ENCODE measurements around the gene LRP1.

The LRP1 gene

DNA sequence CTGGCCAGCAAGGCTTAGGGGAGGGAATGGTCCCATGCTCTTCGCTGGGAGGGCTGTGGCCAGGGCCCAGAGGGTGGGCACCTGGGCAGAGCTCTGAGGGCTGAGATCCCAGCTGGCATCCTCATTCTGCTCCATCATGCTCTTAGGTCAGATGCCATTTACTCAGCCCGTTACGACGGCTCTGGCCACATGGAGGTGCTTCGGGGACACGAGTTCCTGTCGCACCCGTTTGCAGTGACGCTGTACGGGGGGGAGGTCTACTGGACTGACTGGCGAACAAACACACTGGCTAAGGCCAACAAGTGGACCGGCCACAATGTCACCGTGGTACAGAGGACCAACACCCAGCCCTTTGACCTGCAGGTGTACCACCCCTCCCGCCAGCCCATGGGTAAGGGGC lies 49.9 kb downstream of the LRP1 start:
- DNase-seq: no peak

DNA sequence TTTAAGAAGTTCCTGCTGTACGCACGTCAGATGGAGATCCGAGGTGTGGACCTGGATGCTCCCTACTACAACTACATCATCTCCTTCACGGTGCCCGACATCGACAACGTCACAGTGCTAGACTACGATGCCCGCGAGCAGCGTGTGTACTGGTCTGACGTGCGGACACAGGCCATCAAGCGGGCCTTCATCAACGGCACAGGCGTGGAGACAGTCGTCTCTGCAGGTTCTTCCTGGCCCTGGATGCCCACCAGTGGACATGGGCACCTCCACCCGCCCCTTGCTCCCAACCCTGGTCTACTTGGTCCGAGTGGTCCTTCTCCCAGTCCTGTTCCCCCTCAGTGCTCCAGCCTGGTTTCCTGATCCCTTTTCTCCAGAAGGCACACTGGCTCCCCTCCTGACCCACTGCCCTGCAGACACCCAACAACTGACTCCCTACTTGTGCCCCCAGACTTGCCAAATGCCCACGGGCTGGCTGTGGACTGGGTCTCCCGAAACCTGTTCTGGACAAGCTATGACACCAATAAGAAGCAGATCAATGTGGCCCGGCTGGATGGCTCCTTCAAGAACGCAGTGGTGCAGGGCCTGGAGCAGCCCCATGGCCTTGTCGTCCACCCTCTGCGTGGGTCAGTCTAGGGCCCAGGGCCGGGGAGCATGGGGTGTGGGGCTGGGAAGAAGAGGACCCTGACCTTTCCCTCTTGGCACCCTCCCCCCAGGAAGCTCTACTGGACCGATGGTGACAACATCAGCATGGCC lies 51.2 kb downstream of the LRP1 start:
- no peak for DNase-seq

GRCh38 chr12:57180321-57180989 lies 52.2 kb downstream of the LRP1 start:
- no peak for DNase-seq

- no peak for DNase-seq
Measured at GRCh38 chr12:57181072-57181471, 52.8 kb downstream of the LRP1 start.

- no peak for DNase-seq
Measured at GRCh38 chr12:57181561-57182155, 53.4 kb downstream of the LRP1 start.

DNA sequence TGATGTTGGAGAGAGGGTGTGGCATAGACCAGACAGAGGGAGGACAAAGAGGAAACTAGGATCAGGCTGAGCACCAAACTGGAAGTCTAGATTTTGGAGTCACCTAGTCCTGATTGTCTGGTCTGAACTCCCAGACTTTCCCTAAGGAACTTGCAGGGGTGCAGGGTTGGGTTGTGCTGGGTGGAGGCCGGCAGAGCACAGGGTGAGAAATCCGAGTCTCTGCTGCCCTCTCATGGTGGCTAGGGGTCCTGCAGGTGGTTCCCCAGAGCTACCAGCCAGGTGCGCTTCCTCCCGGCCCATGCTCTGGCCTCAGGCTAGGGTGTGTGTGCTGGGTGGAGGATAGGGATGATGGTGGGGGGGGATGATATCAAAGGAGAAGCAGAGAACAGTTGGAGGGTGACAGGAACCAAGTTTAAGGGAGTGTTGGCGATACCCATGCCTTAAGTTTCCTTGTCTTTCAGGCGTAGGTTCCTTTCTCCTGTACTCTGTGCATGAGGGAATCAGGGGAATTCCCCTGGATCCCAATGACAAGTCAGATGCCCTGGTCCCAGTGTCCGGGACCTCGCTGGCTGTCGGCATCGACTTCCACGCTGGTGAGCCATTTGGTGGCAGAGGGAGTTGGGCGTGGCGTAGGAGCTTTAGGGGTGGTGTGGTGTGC lies 54.8 kb downstream of the LRP1 start:
- DNase-seq: peak; percentile 86

- no peak for DNase-seq
Measured at GRCh38 chr12:57183939-57184725, 55.8 kb downstream of the LRP1 start.

DNA sequence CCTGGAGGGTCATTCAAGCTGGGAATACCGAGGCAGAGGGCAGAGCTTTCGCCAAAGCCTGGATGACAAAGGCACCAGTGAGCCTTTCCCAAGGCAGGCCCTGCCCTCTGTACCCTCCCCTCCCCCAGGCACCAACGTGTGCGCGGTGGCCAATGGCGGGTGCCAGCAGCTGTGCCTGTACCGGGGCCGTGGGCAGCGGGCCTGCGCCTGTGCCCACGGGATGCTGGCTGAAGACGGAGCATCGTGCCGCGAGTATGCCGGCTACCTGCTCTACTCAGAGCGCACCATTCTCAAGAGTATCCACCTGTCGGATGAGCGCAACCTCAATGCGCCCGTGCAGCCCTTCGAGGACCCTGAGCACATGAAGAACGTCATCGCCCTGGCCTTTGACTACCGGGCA lies 57.1 kb downstream of the LRP1 start:
- no peak for DNase-seq

- DNase-seq: no peak
Measured at GRCh38 chr12:57185906-57186508, 57.7 kb downstream of the LRP1 start.

- no peak for DNase-seq
Measured at GRCh38 chr12:57187222-57188089, 59.2 kb downstream of the LRP1 start.

- DNase-seq: no peak
Measured at GRCh38 chr12:57188090-57188425, 59.8 kb downstream of the LRP1 start.

DNA sequence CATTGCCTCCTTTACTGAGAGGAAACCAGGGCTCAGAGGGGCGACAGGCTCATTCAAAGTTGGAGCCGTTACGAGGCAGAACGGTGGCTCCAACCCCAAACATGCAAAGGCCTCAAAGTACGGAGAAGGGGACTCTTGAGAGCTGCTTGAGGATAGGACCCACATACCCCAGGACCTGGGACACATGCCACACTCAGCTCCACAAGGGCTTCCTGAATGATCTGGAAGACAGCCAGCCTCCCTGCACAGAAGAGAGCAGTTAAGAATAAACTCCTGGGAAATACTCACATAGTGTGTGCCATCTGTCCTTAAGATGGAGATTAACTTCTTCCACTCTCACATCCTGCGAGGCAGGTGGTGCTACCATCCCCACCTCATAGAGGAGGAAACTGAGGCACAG lies 61.8 kb downstream of the LRP1 start:
- DNase-seq: no peak

GRCh38 chr12:57190821-57191220 lies 62.5 kb downstream of the LRP1 start:
- DNase-seq: no peak

- no peak for DNase-seq
Measured at GRCh38 chr12:57191410-57191809, 63.1 kb downstream of the LRP1 start.

DNA sequence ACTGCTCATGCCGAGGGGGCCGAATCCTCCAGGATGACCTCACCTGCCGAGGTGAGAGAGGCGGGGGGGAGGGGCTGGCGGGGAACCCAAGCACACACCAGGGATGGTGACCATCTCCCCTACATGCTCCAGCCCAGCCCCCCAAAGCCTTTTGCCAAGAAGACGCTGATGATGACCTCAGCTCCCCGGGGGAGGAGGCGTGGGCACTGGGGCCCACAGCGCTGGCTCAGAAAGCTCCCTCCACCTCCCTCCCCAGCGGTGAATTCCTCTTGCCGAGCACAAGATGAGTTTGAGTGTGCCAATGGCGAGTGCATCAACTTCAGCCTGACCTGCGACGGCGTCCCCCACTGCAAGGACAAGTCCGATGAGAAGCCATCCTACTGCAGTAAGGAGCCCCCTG lies 64.6 kb downstream of the LRP1 start:
- DNase-seq: no peak

DNA sequence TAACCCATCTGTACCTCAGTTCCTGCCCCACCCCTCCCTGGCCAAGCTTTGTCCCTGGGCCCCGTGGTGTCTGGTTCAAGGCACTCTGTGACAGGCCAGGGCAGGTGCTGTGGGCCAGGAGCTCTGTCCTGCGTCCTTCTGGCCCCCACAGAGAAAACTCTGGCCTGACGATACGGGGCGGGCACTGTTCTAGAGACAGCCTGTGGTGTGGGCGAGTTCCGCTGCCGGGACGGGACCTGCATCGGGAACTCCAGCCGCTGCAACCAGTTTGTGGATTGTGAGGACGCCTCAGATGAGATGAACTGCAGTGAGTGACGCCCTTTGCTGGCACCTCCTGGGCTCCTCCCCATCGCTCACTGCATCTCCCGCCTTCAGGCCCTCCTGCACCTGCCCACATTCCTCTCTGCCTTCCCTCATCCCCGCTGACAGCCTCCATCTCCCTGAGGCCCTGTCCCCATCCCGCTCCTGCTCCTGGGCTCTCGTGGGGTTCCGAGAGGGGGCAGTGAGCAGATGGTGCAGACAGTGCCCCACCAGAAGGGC lies 65.5 kb downstream of the LRP1 start:
- DNase-seq: no peak

DNA sequence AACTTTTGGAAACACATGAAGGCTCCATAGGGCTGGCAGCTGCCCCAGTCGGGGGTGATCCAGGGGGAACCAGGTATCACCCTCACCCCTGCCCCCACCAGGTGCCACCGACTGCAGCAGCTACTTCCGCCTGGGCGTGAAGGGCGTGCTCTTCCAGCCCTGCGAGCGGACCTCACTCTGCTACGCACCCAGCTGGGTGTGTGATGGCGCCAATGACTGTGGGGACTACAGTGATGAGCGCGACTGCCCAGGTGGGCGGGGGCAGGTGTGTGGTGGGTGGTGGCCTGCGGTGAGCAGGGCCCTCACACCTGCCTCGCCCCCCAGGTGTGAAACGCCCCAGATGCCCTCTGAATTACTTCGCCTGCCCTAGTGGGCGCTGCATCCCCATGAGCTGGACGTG lies 66.0 kb downstream of the LRP1 start:
- no peak for DNase-seq

- no peak for DNase-seq
Measured at GRCh38 chr12:57195186-57195585, 66.9 kb downstream of the LRP1 start.

- DNase-seq: no peak
Measured at GRCh38 chr12:57195611-57196371, 67.5 kb downstream of the LRP1 start.

DNA sequence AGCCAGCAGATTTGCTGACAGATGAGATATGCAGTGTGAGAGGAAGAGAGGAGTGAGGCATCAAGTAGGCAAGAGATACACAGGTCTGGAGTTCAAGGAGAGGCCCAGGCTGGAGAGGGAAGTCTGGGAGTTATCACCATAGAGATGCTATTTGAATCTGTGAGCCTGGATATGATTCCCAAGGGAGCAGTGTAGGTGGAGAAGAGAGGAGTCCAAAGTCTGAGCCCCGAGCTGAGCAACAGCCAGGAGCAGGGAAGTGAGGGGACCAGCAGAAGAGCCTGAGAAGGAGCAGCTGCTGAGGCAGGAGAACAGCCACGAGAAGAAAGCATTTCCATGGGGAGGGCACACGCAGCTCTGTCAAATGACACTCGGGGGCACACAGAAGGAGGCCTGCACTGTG lies 68.2 kb downstream of the LRP1 start:
- no peak for DNase-seq

- no peak for DNase-seq
Measured at GRCh38 chr12:57196956-57197355, 68.7 kb downstream of the LRP1 start.
